Measurements from ENCODE around the gene SLK. TPM values are rescaled to one million over a fixed set of nuclear protein-coding genes. Genes with fewer than 3 reads are reported as not detected.

The SLK gene
- total and polyA plus RNA-seq, 10 of the 15 experiments (the other 5 are each of a cell fraction or from before 2014, with no cell fraction given), result 2.5 to 24.2 (median 11.1) TPM

DNA sequence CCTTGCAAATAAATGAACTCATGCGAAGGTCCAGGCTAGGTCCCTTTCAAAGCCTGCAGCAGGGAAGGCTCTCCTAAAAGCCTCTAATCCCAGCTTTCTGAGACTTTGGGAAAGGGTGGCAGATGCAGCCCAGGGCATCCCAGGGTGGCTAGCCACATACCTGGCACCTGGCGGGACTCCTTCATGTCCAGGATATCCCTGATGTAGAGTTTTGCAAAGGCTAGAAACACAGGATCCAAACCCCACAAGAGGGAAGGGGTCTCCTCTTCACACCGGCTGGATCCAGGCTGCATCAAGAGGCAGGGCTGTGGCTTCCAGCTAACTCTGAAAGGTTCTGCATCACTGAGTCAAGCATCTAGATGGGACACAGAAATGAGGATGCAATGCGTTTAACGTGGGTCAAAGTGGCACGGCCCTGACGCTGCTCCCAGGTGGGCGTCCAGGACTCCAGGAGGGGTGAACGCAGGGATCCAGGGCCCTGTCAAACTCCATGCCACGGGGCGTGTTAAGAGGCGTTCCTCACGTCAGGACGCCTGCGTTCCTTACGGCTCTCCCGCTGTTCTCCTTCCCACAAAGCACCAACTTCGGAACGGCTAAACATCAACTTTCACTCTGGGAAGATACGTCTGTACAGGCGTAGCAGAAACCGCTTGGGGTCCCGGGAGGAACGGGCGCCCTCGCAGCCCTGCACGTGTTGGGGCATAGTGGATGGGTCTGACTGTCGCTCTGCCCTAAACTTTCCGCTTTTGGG lies 49.5 kb upstream of the SLK start (continued):
- TF ChIP-seq, protein P1, sequence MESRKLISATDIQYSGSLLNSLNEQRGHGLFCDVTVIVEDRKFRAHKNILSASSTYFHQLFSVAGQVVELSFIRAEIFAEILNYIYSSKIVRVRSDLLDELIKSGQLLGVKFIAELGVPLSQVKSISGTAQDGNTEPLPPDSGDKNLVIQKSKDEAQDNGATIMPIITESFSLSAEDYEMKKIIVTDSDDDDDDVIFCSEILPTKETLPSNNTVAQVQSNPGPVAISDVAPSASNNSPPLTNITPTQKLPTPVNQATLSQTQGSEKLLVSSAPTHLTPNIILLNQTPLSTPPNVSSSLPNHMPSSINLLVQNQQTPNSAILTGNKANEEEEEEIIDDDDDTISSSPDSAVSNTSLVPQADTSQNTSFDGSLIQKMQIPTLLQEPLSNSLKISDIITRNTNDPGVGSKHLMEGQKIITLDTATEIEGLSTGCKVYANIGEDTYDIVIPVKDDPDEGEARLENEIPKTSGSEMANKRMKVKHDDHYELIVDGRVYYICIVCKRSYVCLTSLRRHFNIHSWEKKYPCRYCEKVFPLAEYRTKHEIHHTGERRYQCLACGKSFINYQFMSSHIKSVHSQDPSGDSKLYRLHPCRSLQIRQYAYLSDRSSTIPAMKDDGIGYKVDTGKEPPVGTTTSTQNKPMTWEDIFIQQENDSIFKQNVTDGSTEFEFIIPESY (IDR thresholded peaks at IDR 0.05), result no peak
- TF ChIP-seq POU2F2 (IDR thresholded peaks at IDR 0.05; ENCODE audit: borderline replicate concordance, low read depth, low read length) (no peak), POLR2A (IDR thresholded peaks at IDR 0.05; ENCODE audit: low read depth, low read length) (peak; percentile 40), YY1 (IDR thresholded peaks at IDR 0.05; ENCODE audit: low read depth, low read length) (no peak), SREBF1 (IDR thresholded peaks at IDR 0.05; ENCODE audit: low read length) (no peak), NR2F1 (conservative IDR thresholded peaks at IDR 0.05) (peak; percentile 62; the same call in 1 of the 2 replicates), MTA3 (IDR thresholded peaks at IDR 0.05; ENCODE audit: borderline replicate concordance, low read length) (no peak), SUZ12 (IDR thresholded peaks at IDR 0.05; ENCODE audit: unreplicated experiment) (no peak), ZBED1 (IDR thresholded peaks at IDR 0.05; ENCODE audit: borderline replicate concordance) (no peak), ZZZ3 (IDR thresholded peaks at IDR 0.05; ENCODE audit: control insufficient read depth, insufficient read length, low read depth) (no peak), CREB1 (IDR thresholded peaks at IDR 0.05; ENCODE audit: low read depth) (0 out of 2 replicates have a peak, but pooled peaks have one; percentile 30), POLR2AphosphoS2 (IDR thresholded peaks at IDR 0.05; ENCODE audit: low read depth, low read length) (no peak), ATF7 (IDR thresholded peaks at IDR 0.05; ENCODE audit: low read depth) (0 out of 2 replicates have a peak, but pooled peaks have one; percentile 15), FOS (IDR thresholded peaks at IDR 0.05; ENCODE audit: borderline replicate concordance, extremely low read depth, insufficient read length) (no peak), SMAD5 (IDR thresholded peaks at IDR 0.05; ENCODE audit: low read depth) (no peak), ETV6 (conservative IDR thresholded peaks at IDR 0.05 in 1 of 2, IDR thresholded peaks at IDR 0.05 in 1 of 2; ENCODE audit: borderline replicate concordance in 1 of 2, low read depth in 1 of 2) (no peak), CBX3 (IDR thresholded peaks at IDR 0.05; ENCODE audit: borderline replicate concordance, low read depth) (no peak), HCFC1 (IDR thresholded peaks at IDR 0.05; ENCODE audit: low read length) (no peak), MXI1 (IDR thresholded peaks at IDR 0.05; ENCODE audit: low read depth, low read length) (peak; percentile 93), YBX1 (IDR thresholded peaks at IDR 0.05) (no peak), RFX5 (IDR thresholded peaks at IDR 0.05; ENCODE audit: low read depth, low read length) (no peak)
- TF ChIP-seq, protein P2, sequence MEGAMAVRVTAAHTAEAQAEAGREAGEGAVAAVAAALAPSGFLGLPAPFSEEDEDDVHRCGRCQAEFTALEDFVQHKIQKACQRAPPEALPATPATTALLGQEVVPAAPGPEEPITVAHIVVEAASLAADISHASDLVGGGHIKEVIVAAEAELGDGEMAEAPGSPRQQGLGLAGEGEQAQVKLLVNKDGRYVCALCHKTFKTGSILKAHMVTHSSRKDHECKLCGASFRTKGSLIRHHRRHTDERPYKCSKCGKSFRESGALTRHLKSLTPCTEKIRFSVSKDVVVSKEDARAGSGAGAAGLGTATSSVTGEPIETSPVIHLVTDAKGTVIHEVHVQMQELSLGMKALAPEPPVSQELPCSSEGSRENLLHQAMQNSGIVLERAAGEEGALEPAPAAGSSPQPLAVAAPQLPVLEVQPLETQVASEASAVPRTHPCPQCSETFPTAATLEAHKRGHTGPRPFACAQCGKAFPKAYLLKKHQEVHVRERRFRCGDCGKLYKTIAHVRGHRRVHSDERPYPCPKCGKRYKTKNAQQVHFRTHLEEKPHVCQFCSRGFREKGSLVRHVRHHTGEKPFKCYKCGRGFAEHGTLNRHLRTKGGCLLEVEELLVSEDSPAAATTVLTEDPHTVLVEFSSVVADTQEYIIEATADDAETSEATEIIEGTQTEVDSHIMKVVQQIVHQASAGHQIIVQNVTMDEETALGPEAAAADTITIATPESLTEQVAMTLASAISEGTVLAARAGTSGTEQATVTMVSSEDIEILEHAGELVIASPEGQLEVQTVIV (IDR thresholded peaks at IDR 0.05; ENCODE audit: borderline replicate concordance, partially characterized antibody), result no peak
- TF ChIP-seq, protein P3, sequence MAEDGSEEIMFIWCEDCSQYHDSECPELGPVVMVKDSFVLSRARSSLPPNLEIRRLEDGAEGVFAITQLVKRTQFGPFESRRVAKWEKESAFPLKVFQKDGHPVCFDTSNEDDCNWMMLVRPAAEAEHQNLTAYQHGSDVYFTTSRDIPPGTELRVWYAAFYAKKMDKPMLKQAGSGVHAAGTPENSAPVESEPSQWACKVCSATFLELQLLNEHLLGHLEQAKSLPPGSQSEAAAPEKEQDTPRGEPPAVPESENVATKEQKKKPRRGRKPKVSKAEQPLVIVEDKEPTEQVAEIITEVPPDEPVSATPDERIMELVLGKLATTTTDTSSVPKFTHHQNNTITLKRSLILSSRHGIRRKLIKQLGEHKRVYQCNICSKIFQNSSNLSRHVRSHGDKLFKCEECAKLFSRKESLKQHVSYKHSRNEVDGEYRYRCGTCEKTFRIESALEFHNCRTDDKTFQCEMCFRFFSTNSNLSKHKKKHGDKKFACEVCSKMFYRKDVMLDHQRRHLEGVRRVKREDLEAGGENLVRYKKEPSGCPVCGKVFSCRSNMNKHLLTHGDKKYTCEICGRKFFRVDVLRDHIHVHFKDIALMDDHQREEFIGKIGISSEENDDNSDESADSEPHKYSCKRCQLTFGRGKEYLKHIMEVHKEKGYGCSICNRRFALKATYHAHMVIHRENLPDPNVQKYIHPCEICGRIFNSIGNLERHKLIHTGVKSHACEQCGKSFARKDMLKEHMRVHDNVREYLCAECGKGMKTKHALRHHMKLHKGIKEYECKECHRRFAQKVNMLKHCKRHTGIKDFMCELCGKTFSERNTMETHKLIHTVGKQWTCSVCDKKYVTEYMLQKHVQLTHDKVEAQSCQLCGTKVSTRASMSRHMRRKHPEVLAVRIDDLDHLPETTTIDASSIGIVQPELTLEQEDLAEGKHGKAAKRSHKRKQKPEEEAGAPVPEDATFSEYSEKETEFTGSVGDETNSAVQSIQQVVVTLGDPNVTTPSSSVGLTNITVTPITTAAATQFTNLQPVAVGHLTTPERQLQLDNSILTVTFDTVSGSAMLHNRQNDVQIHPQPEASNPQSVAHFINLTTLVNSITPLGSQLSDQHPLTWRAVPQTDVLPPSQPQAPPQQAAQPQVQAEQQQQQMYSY (CRISPR knock-in tag; IDR thresholded peaks at IDR 0.05), result no peak

Data from GM12878 (cell line).